Skeletal muscle cell (primary cell): ENCODE measurements around the gene LGALS7B.

Experiments used
- DNase-seq: peaks from one replicate; pipeline ENCODE4 v3.0.0-alpha.2; 2010; ENCODE audit warnings: low read depth
- H3K4me3 ChIP-seq: 2 replicates; pipeline ENCODE4 v1.5.1; 2011; ENCODE audit warnings: low read depth, mild to moderate bottlenecking, control low read depth, low read length, moderate library complexity

Gene LGALS7B

DNA sequence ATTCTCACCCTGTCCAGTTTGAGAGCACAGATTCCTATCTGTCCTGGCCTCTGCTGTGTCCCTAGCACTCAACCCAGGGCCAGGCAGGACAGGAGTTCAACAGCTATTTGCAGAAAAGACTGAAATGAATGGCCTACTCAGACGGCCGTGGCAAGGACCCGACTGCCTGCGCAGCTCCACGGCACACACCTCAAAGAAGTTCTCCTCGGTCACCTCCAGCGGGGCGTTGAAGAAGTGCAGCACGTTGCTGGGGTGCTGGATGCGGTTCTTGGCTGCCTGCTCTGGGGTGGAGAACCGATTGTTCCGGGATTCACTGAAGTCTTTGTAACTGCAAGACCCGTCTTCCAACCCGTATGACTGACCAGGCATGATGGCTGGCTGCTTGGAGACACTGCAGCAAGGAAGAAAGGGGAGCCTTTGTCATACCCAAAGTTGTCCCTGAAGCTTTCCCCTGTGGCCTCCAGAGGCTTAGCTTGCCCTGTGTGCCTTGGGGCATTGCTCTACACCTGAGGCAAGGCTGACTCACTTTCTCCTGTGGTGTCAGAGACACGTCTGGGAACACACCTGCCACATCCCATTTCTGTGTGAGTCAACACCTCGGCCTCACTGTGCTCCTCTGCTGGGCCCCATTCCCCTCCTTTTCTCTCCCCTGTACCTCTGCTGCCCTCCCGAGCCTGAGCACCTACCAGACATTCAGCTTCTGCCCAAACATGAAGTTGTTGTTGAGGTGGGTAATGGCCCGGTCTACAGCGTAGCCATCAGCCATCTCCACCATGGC lies 49.4 kb downstream of the LGALS7B start:
- H3K4me3 ChIP-seq: no peak overlapping the region
- no peak for DNase-seq

GRCh38 chr19:38838986-38839761 lies 50.2 kb downstream of the LGALS7B start:
- no peak overlapping the region for H3K4me3 ChIP-seq

GRCh38 chr19:38839816-38840582 lies 51.0 kb downstream of the LGALS7B start:
- no peak overlapping the region for H3K4me3 ChIP-seq
- no peak for DNase-seq

More at GRCh38 chr19:38838986-38839761, 50.2 kb downstream of the LGALS7B start:
- DNase-seq: no peak

DNA sequence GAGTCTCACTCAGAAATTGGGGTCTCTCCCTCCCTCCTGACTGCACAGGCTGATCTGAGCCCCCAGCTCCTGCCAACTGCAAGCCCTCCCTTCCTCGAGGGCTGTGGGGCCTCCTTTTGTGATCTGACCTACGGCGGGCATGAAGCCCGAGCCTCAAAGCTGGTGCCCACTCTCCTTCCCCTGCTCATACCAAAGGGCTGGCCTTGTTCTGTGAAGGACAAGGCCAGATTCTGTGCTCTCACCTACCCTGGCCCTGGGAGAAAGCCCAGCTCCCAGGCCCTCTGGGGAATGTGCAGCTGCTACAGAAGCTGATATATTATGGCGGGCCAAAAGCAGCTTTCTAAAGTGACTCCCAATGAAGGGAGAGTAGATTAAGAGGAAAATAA lies 51.6 kb downstream of the LGALS7B start:
- DNase-seq: no peak
- H3K4me3 ChIP-seq: no peak overlapping the region
